Stimulated activated CD4-positive, alpha-beta T cell treated with anti-CD3 and anti-CD28 coated beads, Interleukin-15, amount 100 ng/mL, for 48 hours (primary cell): ENCODE measurements around the gene CCT6A.
"Not testable (repeated sequence)": the region's sequence is repeated elsewhere in the genome, so short reads cannot be mapped to it uniquely, and the experiment has no call there.

ENCODE experiments used
- DNase-seq, 2 donors: peaks; one replicate each; pipeline ENCODE4 v3.0.0-alpha.2; 2020; ENCODE audit warnings: low read depth in 2 of 2

CCT6A gene

GRCh38 chr7:56098187-56099008, 46.8 kb downstream of the CCT6A start:
- not testable (repeated sequence) for DNase-seq

GRCh38 chr7:56099653-56100052, 48.1 kb downstream of the CCT6A start:
- no peak for DNase-seq

DNA sequence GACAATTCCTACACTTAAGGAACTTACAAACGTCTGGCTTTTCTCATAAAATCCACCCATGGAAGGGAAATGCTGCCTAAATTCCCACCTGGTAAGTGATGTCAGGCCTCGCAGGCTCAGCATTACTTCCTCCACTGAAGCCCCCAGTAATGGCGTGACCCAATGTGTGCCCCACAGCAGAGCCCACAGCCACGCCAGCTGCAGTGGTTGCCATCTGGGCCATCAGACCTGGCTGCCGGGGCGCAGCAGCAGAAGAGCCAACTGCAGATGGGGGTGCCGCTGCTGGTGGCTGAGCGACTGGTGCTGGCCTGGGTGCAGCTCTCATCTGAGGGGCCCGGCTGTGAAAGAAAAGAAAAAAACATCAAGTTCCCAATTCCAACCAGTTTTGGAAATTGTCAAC, 52.6 kb downstream of the CCT6A start:
- not testable (repeated sequence) for DNase-seq

- DNase-seq = no peak
Measured at GRCh38 chr7:56105508-56105907, 53.9 kb downstream of the CCT6A start.

GRCh38 chr7:56106108-56107073, 54.8 kb downstream of the CCT6A start, which contains the start of gene CHCHD2:
Gene CHCHD2, minus strand, starts transcription at chr7:56106476. Its CDS starts 63 bp downstream, at chr7:56106413.
- DNase-seq = peak; percentile 90 to 93

GRCh38 chr7:56107954-56108258, 56.3 kb downstream of the CCT6A start:
- DNase-seq = no peak

DNA sequence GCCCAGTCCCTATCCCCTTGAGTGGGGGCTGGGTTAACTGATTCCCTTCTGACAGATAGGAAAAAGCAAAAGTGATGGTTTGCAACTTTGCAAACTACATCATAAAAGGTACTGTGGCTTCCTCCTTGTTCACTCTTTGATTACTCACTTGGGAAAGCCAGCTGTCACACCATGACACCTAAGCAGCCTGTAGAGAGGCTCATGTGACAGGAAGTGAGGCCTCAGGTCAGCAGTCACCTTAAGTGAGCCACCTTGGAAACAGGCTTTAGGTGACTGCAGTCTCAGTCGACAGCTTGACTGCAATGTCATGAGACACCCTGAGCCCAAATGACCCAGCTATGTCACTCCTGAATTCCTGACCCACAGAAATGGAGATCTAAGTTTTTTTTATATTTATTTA, 59.0 kb downstream of the CCT6A start:
- peak in 1 of 2 donors; percentile 5 for DNase-seq

DNA sequence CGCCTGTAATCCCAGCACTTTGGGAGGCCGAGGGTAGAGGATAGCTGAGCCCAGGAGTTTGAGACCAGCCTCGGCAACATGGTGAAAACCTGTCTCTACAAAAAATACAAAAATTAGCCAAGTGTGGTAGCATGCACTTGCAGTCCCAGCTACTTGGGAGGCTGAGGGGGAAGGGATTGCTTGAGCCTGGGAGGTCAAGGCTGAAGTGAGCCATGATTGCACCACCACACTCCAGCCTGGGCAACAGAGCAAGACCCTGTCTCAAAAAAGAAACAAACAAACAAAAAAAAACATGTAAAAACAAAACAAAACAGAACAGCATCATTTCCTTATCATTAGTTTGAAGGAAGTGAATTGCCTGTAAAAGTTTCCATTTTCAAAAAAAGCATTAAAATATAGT, 60.7 kb downstream of the CCT6A start:
- DNase-seq = not testable (repeated sequence)
